Bronchial epithelial cell (primary cell): ENCODE measurements around the gene TNFRSF1A. TPM values are rescaled to one million over a fixed set of nuclear protein-coding genes. Genes with fewer than 3 reads are reported as not detected.

Experiments
- DNase-seq: peaks from one replicate; pipeline ENCODE4 v3.0.0-alpha.2; 2010; ENCODE audit warnings: low read depth
- FAIRE-seq: peaks from 2 replicates; lab custom pipeline; 2011; peaks lifted over from hg19 to GRCh38; lab: Jason Lieb, UNC
- H3K27me3 ChIP-seq: 2 replicates; pipeline ENCODE4 v1.5.1; 2011; ENCODE audit warnings: low read length; ENCODE audit not compliant: control insufficient read depth, insufficient read depth
- H3K36me3 ChIP-seq: 2 replicates; pipeline ENCODE4 v1.5.1; 2011; ENCODE audit warnings: low read length; ENCODE audit not compliant: control insufficient read depth, insufficient read depth
- H3K4me3 ChIP-seq: 2 replicates; pipeline ENCODE4 v1.5.1; 2011; ENCODE audit warnings: mild to moderate bottlenecking, low read depth, low read length, control low read depth
- CTCF ChIP-seq: IDR thresholded peaks from 2 replicates; pipeline ENCODE4 v1.5.1; 2011; ENCODE audit warnings: mild to moderate bottlenecking, moderate library complexity, low read length, control low read depth, inconsistent platforms; ENCODE audit not compliant: insufficient read depth, severe bottlenecking
- total RNA-seq: library from RNA; depleted of rRNA; stranded (reverse); fragments of >200 nt; gene quantifications from 2 replicates; pipeline ENCODE4 v1.2.1, GENCODE V29; 2014

The TNFRSF1A gene
- total RNA-seq, 1 donor from 2014 or later, result 26.9 TPM

GRCh38 chr12:6380141-6381121 is 38.6 kb upstream of the TNFRSF1A start:
- TF ChIP-seq CTCF, result no peak
- no peaks in the 10 kb centered on the region for H3K27me3 ChIP-seq
- peak; percentile 55 for DNase-seq
- no peak for FAIRE-seq
- H3K4me3 ChIP-seq, result no peak overlapping the region
- H3K36me3 ChIP-seq, result peaks cover 4% of the 10 kb centered on the region

- DNase-seq, result no peak
- no peak for TF ChIP-seq CTCF
- Histone ChIP-seq H3K36me3 (no peaks in the 10 kb centered on the region), H3K27me3 (no peaks in the 10 kb centered on the region), H3K4me3 (no peak overlapping the region)
- FAIRE-seq, result no peak
Observed at GRCh38 chr12:6378709-6379472, 37.0 kb upstream of the TNFRSF1A start.

- H3K36me3 ChIP-seq, result no peaks in the 10 kb centered on the region
Observed at GRCh38 chr12:6377667-6377994, 35.8 kb upstream of the TNFRSF1A start.

GRCh38 chr12:6376870-6377666 is 35.2 kb upstream of the TNFRSF1A start:
- DNase-seq (no peak), FAIRE-seq (no peak)
- Histone ChIP-seq H3K4me3 (no peak overlapping the region), H3K36me3 (no peaks in the 10 kb centered on the region), H3K27me3 (no peaks in the 10 kb centered on the region)
- no peak for TF ChIP-seq CTCF

More at GRCh38 chr12:6377667-6377994, 35.8 kb upstream of the TNFRSF1A start:
- H3K27me3 ChIP-seq, result no peaks in the 10 kb centered on the region
- TF ChIP-seq CTCF, result no peak
- FAIRE-seq (no peak), DNase-seq (no peak)
- no peak overlapping the region for H3K4me3 ChIP-seq

- TF ChIP-seq CTCF, result peak; percentile 58
- H3K36me3 ChIP-seq, result no peaks in the 10 kb centered on the region
- no peaks in the 10 kb centered on the region for H3K27me3 ChIP-seq
- peak overlapping the region; percentile 43 for H3K4me3 ChIP-seq
- DNase-seq (peak; percentile 57), FAIRE-seq (no peak)
Observed at GRCh38 chr12:6376079-6376869, 34.4 kb upstream of the TNFRSF1A start.
